Measurements from ENCODE around the gene ACAD10.
"Not testable (repeated sequence)": the region's sequence is repeated elsewhere in the genome, so short reads cannot be mapped to it uniquely, and the experiment has no call there.

The ACAD10 gene

DNA sequence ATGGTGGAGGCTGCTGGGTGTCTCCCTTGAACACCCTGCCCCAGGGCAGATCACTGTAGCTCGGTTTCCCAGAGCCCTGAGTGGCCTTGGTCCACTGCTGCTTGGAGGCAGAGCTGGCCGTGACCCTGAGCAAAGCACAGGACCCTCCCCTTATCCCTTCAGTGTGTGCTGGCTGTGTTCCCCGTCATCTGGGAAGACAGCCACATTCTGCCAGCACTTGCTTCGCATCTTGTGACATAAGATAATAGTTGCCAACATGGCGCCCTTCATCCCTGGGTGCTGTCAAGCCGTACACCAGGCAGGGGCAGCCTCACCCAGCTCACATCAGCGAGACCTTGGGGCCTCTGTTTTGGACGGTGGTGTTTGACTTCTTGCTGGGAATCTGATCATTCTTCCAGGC lies 68.8 kb downstream of the ACAD10 start:
- DNase-seq: no peak

DNA sequence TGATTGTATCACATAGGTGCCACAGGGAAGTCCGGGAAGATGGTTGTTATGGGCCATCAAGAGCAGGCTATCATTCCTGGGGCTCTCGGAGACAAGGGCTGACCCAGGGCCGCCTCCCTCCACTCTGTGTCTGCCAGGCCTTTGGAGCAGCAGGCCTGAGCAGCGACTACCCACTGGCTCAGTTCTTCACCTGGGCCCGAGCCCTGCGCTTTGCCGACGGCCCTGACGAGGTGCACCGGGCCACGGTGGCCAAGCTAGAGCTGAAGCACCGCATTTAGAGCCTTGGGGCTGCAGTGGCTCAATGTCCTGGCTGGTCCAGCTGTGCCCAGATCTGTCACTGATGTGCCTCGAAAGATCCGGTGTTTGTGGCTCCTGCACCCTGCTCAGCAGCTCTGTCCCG lies 70.3 kb downstream of the ACAD10 start:
- no peak for DNase-seq

DNA sequence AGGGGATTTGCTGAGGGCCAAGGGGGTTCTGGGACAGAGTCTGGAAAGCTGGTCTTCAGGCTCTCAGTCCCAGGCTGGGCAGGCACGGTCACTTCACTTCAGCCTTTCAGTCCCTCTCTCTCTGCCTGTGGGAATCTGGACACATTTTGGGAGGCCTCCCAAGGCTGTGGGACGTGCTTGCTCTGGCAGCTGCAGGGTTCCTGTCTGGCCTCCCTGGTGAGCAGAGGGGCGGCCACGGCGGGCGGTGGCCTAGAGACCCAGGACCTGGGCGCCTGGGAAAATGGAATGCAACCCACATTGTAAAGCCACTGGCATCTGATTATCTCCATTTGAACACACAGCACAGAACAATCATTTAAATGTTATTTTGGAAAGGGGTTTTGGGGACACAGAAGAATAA lies 70.8 kb downstream of the ACAD10 start:
- DNase-seq: no peak

DNA sequence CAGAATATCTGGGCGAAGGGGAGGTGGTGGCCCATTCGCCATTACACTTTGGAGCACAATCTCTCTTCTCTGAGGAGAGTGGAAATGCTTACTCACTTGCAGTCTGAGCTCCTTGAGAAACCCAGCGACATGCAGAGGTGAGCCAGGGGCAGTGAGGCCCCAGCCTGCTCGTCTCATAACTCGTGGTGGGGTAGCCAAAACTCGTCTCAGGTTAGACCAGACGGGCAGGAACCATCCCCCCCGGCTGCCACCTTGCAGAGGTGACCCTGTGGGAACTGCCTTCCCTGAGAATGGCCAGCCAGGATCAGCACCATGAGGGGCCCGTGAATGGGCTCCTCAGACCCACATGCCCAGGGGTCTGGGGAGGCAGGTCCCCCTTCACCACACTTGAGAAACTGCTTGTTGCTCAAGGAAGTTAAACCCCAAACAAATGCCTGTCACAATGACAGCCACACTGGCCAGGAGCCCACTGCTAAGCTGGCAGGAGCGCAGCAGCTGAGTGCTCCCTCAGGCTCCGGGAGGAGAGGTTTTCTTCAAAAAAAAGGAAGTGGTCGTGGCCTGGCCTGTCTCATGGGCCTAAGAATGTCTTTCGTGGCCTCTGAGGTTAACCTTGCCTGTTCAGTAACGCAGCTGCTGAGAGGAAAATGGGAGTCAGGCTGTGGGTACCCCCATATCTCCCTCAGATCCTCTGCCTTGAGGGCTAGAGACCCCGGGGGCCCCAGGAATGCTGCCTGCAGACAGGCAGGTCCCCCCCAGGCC lies 71.7 kb downstream of the ACAD10 start:
- no peak for DNase-seq

DNA sequence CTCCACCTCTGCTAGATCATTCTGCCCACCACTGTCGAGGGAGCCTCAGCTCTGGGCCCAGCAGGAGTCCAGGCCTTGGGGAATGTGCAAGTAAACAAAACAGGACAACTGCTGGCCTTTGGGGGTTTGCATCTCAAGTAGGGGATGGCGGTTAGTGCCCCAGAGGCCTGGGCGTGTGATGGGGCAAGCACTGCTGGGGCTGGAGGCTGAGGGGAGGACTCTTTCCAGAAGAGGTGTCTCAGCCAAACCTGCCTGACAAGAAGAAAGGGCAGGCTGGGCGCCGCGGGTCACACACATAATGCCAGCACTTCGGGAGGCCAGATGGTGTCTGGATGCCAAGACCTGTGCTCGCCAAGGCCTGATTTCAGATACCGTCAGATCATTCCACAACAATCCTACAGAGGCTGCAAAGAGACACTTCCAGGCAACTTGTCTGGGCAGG lies 72.3 kb downstream of the ACAD10 start:
- no peak for DNase-seq

DNA sequence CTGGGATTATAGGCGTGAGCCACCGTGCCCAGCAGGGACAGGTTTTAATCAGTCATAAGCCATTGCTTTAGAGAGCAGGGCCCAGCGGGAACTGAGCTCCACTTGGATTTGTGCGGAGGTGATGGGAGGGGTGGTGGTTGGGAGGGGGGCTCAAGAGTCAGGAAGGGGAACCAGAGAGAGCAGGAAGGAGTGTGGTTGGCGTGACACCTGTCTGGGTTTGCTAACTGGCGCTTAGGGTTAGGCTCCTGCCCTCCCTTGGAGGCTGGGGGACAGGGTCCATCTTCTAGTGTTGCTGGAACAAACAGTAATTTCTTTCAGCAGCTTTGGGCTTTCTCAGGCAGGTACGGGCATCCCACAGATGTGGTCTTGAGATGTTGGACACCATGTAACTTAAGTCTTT lies 73.4 kb downstream of the ACAD10 start:
- no peak for DNase-seq

DNA sequence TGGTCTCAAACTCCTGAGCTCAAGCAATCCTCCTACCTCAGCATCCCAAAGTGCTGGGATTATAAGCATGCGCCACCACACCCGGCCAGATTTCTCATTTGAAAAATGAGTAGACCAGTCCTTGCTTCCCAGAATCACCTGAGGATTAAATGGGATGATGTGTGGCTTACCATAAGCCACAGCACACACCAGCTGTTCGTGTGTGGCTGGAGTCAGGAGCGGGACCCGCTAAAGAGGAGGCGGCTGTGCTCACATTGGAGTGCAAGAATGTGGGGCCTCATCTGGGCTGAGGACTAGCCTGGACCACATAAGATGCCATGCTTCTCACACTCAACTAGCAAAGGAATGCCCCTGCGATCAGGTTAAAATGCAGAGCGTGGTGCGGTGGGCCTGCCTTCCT lies 74.1 kb downstream of the ACAD10 start:
- no peak for DNase-seq

DNA sequence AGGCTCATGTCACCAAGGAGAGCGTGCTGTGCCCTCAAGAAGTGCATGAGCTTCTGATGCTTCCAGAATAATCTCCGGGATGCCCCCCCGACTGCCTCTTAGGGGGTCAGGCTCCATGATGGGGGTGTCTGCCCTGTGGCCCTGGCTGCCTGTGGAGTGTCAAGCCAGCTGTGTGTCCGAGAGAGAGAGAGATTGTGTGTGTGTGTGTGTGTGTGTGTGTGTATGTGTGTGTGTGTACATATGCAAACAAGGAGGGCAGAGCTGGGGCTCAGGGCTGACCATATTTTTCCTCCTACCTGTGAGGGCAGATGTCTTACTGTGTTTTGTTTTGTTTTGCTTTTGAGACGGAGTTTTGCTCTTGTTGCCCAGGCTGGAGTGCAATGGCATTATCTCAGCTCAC lies 75.2 kb downstream of the ACAD10 start:
- DNase-seq: no peak

DNA sequence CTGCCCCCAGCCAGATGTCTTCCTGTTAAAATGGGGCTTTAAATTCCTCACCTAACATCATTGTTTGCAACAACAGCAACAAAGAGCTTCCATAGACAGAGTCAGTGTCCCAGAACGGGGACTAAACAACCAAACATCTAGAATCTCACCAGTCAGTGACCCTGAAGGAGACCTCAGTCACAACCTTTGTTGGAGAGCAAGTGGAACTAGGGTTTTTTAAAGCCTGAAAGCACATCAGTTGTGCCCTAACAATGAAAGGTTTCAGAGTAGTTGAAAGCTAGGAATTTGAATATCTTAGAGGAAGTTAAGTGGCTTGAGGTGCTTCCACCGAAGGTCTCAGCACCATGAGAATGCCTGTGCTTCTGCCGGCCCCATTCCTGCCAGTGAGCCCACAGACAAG lies 75.9 kb downstream of the ACAD10 start:
- no peak for DNase-seq

DNA sequence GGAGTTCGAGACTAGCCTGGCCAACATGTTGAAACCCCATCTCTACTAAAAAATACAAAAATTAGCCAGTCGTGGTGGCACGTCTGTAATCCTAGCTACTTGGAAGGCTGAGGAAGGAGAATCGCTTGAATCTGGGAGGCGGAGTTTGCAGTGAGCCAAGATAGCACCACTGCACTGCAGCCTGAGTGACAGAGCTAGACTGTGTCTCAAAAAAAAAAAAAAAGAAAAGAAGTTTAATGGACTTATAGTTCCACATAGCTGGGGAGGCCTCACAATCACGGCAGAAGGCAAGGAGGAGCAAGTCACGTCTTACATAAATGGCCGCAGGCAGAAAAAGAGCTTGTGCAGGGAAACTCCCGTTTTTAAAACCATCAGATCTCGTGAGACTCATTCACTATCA lies 77.7 kb downstream of the ACAD10 start:
- not testable (repeated sequence) for DNase-seq

DNA sequence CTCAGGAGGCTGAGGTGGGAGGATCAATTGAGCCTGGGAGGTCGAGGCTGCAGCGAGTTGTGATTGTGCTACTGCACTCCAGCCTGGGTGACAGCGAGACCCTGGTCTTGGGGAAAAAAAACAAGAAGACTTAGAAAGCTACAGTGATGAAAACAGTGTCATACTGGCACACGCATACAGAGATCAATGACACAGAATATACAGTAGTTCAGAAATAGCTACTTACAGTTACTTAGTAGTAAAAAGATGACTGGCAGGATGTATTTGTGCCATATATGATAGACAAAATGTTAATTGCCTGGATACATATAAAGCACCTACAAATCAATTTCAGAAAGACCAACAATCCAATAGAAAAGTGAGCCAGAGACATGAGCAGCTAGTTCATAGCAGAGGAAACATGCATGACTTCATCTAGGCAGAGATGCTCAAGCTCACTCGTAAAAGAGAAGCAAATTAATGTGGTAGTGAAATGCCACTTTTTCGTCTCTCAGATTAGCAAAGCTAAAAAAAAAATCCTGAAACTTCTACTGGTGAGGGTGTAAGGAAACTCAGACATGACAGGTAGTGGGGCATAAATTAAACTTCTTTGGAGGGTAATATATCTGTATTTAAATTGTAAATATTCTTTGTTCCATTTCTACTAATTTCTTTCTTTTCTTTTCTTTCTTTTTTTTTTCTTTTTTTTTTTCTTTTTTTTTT lies 78.4 kb downstream of the ACAD10 start:
- no peak for DNase-seq

DNA sequence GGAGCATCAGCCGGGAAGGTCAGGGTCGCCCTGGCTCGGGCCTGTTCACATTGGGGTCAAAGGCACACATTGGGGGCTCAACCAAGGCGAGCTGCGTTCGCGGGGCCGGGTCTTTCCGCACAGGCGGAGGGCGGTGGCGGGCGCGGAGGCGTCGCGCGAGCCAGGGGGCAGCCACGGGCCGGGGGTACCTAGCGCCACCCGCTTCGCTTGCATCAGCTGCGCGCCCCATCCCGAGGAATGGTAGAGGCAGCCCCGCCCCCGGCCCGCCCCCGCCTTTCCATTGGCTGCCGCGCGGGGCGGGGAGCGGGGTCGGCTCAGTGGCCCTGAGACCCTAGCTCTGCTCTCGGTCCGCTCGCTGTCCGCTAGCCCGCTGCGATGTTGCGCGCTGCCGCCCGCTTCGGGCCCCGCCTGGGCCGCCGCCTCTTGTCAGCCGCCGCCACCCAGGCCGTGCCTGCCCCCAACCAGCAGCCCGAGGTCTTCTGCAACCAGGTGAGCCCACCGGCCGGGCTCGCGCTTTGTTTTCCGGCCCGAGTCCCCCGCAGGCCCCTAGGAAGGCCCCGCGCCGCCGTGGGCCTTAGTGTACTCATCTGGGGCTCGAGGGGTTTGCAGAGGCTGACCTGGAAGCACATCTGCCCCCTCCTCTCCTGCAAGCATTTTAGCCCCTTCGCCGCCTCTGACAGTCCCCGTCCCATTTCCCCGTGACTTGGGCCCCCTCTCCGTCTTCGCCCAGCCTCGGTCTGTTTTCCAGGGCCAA lies 80.9 kb downstream of the ACAD10 start, which contains the start of gene ALDH2:
Gene ALDH2 (plus strand): TSS at position 326 of the 754 bp plus-strand sequence. CDS start 50 bp downstream, at position 376.
- peak; percentile 18 for DNase-seq

DNA sequence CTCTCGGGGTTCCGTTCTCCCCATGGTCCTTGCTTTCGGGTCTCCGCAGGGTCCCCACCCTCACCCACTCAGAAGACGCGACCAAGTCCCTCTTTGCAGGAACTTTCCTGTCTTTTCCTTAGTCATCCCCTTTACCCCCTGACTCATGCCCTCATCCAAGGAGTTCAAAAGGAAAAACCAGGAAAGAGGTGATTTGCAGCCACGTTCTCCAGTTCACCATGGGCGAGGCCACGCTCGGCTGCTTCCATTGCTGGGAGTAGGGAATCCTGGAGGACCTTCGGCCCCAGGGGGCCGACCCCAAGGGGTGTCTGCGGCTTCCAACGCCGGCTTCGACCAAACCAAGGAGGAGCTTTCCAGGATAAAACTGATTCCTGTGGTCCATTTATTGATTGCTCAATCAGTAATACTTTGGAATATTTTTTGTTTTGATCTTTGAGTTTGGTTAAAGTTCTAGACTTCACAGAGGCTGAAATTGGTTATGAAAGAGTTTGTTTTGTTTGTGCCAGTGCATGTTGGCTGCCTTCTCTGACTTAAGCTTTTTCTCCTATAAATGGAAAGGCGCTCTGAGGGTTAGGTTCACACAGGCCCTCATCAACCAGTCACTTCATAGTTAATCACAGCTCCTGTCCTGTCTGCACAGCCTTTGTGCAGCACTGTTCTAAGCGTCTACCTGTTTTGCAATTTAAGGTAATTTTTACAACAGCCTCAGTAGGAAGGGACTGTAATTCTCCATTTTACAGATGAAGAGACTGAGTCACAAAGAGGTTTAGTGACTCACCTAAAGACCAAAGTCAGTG lies 81.7 kb downstream of the ACAD10 start:
- no peak for DNase-seq

DNA sequence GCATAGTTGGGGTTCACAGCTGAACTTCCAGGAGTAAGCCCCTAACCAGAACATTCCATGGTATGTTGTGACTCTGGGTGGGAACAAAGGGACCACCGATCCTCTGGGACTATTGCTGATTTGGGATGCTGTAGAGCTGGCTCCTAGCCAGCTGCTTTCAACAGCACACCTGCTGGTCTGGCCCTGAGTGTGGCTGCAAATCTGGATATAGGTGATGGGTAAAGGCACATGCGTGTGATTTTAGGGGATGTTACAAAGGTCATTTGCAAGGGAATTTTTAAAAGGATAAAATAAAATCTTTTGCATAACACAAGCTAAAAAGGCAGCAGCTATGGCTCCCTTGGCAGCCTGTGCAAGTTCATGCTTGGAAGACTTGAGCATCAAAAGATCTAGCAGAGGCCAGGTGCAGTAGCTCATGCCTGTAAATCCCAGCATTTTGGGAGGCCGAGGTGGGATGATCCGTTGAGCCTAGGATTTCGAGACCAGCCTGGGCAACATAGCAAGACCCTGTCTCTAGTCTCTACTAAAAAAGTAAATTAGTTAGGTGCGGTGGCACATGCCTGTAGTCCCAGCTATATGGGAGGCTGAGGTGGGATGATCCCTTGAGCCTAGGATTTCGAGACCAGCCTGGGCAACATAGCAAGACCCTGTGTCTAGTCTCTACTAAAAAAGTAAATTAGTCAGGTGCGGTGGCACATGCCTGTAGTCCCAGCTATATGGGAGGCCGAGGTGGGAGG lies 82.5 kb downstream of the ACAD10 start:
- no peak for DNase-seq

DNA sequence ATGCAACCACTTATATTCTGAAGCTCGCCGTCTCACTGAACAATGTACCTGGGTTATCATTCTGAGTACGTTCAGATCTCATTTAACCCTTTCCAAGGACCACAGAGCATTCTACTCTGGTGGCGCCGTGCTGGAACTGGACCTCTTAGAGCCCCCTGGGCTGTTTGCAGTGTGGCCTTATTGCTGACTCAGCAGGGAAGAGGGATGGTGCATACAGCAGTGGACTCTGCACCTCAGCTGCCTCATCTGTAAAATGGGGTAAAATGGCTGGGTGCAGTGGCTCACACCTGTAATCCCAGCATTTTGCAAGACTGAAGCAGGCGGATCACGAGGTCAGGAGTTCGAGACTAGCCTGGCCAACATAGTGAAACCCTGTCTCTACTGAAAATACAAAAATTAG lies 83.7 kb downstream of the ACAD10 start:
- DNase-seq: no peak

DNA sequence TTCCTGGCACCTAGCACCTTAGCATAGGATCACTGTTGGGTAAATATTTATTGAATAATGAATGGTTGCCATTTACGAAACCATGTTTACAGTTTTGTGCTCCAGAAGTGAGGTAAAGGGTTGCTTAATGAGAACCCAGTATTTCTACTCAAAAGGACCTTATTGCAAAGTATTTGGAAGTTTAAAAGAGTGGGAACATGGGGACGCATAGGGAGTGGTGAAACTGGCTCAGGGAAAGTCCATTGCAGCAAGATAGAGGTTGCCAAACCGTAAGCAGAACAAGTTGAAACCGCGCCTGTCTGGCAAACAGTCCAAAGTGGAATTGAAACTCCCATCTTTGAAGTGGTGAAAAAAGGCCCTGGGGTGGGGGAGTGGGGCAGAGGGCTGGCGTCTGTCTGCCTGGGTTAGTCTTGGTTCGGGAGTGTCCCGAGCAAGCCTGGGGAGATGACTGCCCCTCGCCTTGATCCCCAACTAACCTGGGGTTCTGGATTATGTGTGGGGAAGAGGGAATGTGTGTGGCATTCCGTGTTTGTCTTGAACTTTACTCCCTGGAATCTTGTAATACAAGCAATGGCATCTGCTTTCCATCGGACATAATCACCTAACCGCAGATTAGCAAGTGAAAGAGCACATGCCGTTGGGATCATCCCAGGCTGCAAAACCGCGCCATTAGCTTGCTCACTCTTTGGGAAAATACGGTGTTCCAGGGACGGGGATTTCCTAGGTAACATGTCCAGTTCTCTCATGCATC lies 88.1 kb downstream of the ACAD10 start:
- DNase-seq: no peak

DNA sequence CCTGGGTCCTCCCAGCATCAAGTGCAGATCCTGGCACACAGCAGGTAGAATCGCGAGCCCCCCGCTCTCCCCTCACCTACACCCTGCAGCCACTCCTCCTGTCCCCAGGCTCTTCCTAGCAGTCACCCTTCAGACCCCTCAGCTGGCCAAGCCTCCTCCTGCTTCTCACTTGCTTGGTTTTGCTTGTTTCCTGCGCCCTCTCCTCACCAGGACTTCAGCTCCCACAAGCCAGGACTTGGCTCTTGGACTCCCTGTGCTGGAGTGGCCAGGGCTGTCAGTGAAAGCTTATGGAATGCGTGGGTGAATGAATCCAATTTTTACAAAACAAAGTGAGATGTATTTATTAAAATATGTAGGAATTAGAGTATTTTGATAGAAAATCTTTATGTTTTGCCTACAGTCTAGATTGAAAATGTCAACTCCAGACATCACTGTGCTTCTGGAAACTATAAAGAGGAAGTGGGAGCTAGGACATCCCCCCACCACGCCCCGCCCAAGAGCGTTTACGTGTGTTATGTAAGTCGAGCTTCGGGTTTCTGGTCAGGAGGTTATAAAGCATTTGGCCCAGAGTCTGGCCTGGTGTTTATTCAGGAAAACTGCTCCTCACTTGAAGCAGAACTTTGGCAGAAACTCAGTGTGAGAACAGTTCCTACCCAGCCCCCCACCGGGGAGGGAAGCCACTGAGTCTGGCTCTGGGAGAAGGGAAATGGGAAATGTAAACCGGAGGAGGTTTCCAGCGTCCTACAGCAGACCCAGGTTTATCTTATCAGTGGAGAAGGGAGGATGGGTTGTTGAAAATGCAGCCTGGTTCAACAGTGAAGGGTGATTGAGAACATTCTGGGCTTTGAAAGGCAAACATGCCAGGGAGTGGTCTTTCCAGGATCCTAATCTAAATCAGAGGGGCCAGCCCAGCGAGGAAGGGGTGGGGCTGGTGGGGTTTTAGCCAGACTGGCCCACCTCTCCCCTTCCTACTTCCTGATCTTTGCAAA lies 89.6 kb downstream of the ACAD10 start:
- no peak for DNase-seq

DNA sequence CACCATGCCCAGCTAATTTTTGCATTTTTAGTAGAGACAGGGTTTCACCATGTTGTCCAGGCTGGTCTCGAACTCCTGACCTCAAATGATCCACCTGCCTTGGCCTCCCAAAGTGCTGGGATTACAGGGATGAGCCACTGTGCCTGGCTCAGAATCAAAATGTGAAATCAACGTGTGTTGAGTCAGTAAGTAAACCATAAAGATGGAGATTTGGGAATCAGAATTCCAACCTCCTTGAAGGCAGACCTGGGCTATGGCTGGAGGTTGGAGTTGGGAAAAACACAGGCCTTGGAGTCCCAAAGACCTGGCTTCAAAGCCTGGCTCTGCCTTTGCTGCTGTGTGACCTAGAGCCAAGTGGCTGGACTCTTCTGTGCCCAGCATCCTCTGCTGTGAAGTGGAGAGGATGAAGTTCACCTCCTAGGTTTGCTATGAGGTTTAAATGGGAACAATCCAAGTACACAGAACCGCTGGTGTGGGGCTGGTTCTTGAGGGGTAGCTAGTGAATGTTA lies 91.0 kb downstream of the ACAD10 start:
- no peak for DNase-seq

DNA sequence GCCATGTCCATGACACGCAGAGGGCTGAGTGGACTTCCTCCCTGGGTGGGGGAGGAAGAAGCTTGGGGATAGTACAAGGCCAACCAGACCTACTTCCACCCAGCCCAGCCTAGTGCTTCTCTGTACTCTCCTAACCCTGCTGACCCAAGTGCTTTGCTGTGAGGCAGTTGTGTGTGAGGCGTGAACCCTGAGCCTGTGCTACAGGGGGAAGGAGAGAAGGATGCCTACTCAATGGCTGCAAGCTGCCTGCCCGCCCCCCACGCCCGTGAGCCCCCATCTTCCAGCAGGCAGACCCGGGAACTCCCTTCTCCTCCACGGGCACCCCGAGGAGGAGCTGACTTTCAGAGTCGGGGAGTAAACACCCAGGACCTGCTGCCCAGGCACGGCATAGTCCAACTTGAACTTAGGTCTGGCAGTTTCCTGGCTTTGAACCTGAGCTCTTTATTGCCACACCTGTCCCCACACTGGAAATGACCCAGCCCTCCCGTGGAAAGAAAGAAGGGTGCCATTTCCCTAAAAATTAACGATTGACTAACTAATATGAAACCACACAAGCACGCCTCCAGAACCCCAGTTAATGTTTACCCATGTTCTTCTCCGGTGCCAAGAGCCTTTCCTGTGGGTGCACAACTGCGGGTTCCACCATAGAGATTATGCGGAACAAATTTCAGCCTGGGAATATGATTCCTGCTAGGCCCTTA lies 91.6 kb downstream of the ACAD10 start:
- no peak for DNase-seq
